HEK293 (cell line): ENCODE measurements around the gene DPYD.

Experiments
- CTCF ChIA-PET: fragments of 350-600 bp; formaldehyde crosslinking; extraction: SDS; loops from one replicate; lab custom pipeline; 2021; ENCODE audit warnings: antibody characterized with exemption; lab: Yijun Ruan, JAX
- POLR2A ChIA-PET: fragments of 300-600 bp; formaldehyde crosslinking; extraction: SDS; loops from one replicate; lab custom pipeline; 2020; ENCODE audit warnings: antibody characterized with exemption, inconsistent platforms; lab: Yijun Ruan, JAX
- H3K27ac ChIP-seq: fragments of 200-500 bp; sonication (Bioruptor generic); 2 replicates; pipeline ENCODE4 v1.5.1; 2014; ENCODE audit warnings: low read depth, low read length, control low read depth, inconsistent platforms; ENCODE audit errors: extremely low read depth
- H3K36me3 ChIP-seq, 2 experiments: fragments of 200-500 bp in 1 of 2; sonication (Bioruptor generic) in 1 of 2; 1 replicate in 1 of 2; 2 replicates in 1 of 2; pipeline ENCODE4 v1.5.1; 2014 to 2017; ENCODE audit warnings: inconsistent platforms in 2 of 2, low read length in 2 of 2; ENCODE audit not compliant: control insufficient read depth in 2 of 2, insufficient read depth in 1 of 2
- H3K4me1 ChIP-seq: fragments of 200-500 bp; sonication (Bioruptor generic); 2 replicates; pipeline ENCODE4 v1.5.1; 2014; ENCODE audit warnings: mild to moderate bottlenecking, low read length, inconsistent platforms; ENCODE audit not compliant: control insufficient read depth, insufficient read depth
- H3K4me3 ChIP-seq: 2 replicates; pipeline ENCODE4 v1.5.1; 2011; ENCODE audit warnings: low read depth, mild to moderate bottlenecking, control low read depth, low read length, moderate library complexity
- H3K9me3 ChIP-seq: fragments of 200-500 bp; sonication (Bioruptor generic); 2 replicates; pipeline ENCODE4 v1.5.1; 2014; ENCODE audit warnings: low read depth, low read length, inconsistent platforms; ENCODE audit not compliant: control insufficient read depth, insufficient read depth
- GLIS2 ChIP-seq: fragments of 450-650 bp; formaldehyde crosslinking; IDR thresholded peaks from 2 replicates; pipeline ENCODE4 v1.5.1; 2016; ENCODE audit warnings: missing biosample characterization, missing genetic modification characterization
- HIC1 ChIP-seq: fragments of 450-650 bp; formaldehyde crosslinking; IDR thresholded peaks from 2 replicates; pipeline ENCODE4 v1.5.1; 2016; ENCODE audit warnings: missing biosample characterization, missing genetic modification characterization
- KLF16 ChIP-seq: fragments of 450-650 bp; formaldehyde crosslinking; IDR thresholded peaks from 2 replicates; pipeline ENCODE4 v1.5.1; 2017; ENCODE audit warnings: missing biosample characterization, missing genetic modification characterization
- PRDM6 ChIP-seq: fragments of 450-650 bp; formaldehyde crosslinking; IDR thresholded peaks from 2 replicates; pipeline ENCODE4 v1.5.1; 2017; ENCODE audit warnings: missing biosample characterization, missing genetic modification characterization
- YY1 ChIP-seq: fragments of 450-650 bp; formaldehyde crosslinking; IDR thresholded peaks from 2 replicates; pipeline ENCODE4 v1.5.1; 2018; ENCODE audit warnings: missing biosample characterization, missing genetic modification characterization
- ZBTB10 ChIP-seq: fragments of 450-650 bp; formaldehyde crosslinking; IDR thresholded peaks from 2 replicates; pipeline ENCODE4 v1.5.1; 2016; ENCODE audit warnings: missing biosample characterization, missing genetic modification characterization
- ZBTB17 ChIP-seq: fragments of 450-650 bp; formaldehyde crosslinking; IDR thresholded peaks from 2 replicates; pipeline ENCODE4 v1.5.1; 2016; ENCODE audit warnings: missing biosample characterization, missing genetic modification characterization
- ZFP37 ChIP-seq: fragments of 450-650 bp; formaldehyde crosslinking; IDR thresholded peaks from 2 replicates; pipeline ENCODE4 v1.5.1; 2016; ENCODE audit warnings: missing biosample characterization, missing genetic modification characterization
- ZNF133 ChIP-seq: fragments of 450-650 bp; formaldehyde crosslinking; IDR thresholded peaks from 2 replicates; pipeline ENCODE4 v1.5.1; 2016; ENCODE audit warnings: missing biosample characterization, missing genetic modification characterization
- ZNF157 ChIP-seq: fragments of 450-650 bp; formaldehyde crosslinking; IDR thresholded peaks from 2 replicates; pipeline ENCODE4 v1.5.1; 2016; ENCODE audit warnings: missing biosample characterization, missing genetic modification characterization
- ZNF184 ChIP-seq: fragments of 450-650 bp; IDR thresholded peaks from 2 replicates; pipeline ENCODE4 v1.5.1; 2018; ENCODE audit warnings: missing biosample characterization, mild to moderate bottlenecking, missing genetic modification characterization
- ZNF223 ChIP-seq: fragments of 450-650 bp; formaldehyde crosslinking; IDR thresholded peaks from 2 replicates; pipeline ENCODE4 v1.5.1; 2016; ENCODE audit warnings: missing biosample characterization, missing genetic modification characterization
- ZNF23 ChIP-seq: fragments of 450-650 bp; formaldehyde crosslinking; IDR thresholded peaks from 2 replicates; pipeline ENCODE4 v1.5.1; 2016; ENCODE audit warnings: missing biosample characterization, missing genetic modification characterization, borderline replicate concordance
- ZNF280C ChIP-seq: fragments of 450-650 bp; formaldehyde crosslinking; IDR thresholded peaks from 2 replicates; pipeline ENCODE4 v1.5.1; 2016; ENCODE audit warnings: missing biosample characterization, missing genetic modification characterization
- ZNF561 ChIP-seq: fragments of 450-650 bp; IDR thresholded peaks from 2 replicates; pipeline ENCODE4 v1.5.1; 2018; ENCODE audit warnings: missing biosample characterization, missing genetic modification characterization, borderline replicate concordance
- ZNF571 ChIP-seq: fragments of 450-650 bp; formaldehyde crosslinking; IDR thresholded peaks from 2 replicates; pipeline ENCODE4 v1.5.0; 2017; ENCODE audit warnings: missing biosample characterization, missing genetic modification characterization
- ZNF596 ChIP-seq: fragments of 450-650 bp; IDR thresholded peaks from 2 replicates; pipeline ENCODE4 v1.5.0; 2018; ENCODE audit warnings: missing biosample characterization, mild to moderate bottlenecking, missing genetic modification characterization, moderate library complexity
- ZNF670 ChIP-seq: fragments of 450-650 bp; formaldehyde crosslinking; IDR thresholded peaks from 2 replicates; pipeline ENCODE4 v1.5.1; 2016; ENCODE audit warnings: missing biosample characterization, missing genetic modification characterization, low read depth
- ZNF692 ChIP-seq: fragments of 450-650 bp; formaldehyde crosslinking; IDR thresholded peaks from 2 replicates; pipeline ENCODE4 v1.5.1; 2016; ENCODE audit warnings: missing biosample characterization, missing genetic modification characterization
- ZNF76 ChIP-seq: fragments of 450-650 bp; formaldehyde crosslinking; IDR thresholded peaks from 2 replicates; pipeline ENCODE4; 2016; ENCODE audit warnings: low read depth, missing biosample characterization, missing genetic modification characterization, borderline replicate concordance
- ZNF768 ChIP-seq: fragments of 450-650 bp; formaldehyde crosslinking; IDR thresholded peaks from 2 replicates; pipeline ENCODE4 v1.5.1; 2018; ENCODE audit warnings: missing biosample characterization, mild to moderate bottlenecking, missing genetic modification characterization

The DPYD gene

GRCh38 chr1:97047421-97047793 is 873.4 kb downstream of the DPYD start (continued):
- TF ChIP-seq ZBTB10 (tag by site-specific recombination): no peak
- no peak for TF ChIP-seq ZNF670 (tag by site-specific recombination)
- no peak for TF ChIP-seq ZFP37 (tag by site-specific recombination)
- TF ChIP-seq ZNF23 (tag by site-specific recombination): no peak

GRCh38 chr1:97046765-97047420 is 873.9 kb downstream of the DPYD start:
- Histone ChIP-seq H3K27ac (no peak overlapping the region), H3K9me3 (no peaks in the 10 kb centered on the region), H3K4me3 (no peak overlapping the region), H3K36me3 (no peaks in the 10 kb centered on the region), H3K4me1 (no peaks in the 10 kb centered on the region)
- POLR2A ChIA-PET: no interaction called here
- CTCF ChIA-PET: interaction anchor here (0.6 to 1.0 kb wide), 3 partner anchors 348 to 668 kb away, joined by 3 to 6 read pairs (median 3); no protein-coding TSS in a partner anchor
- no peak for TF ChIP-seq ZNF596
- TF ChIP-seq YY1: no peak
- no peak for TF ChIP-seq ZNF768 (tag by site-specific recombination)
- TF ChIP-seq KLF16: no peak
- TF ChIP-seq ZBTB17 (tag by site-specific recombination): no peak
- no peak for TF ChIP-seq ZNF561
- no peak for TF ChIP-seq PRDM6 (tag by site-specific recombination)
- no peak for TF ChIP-seq ZNF692 (tag by site-specific recombination)
- no peak for TF ChIP-seq ZNF184 (tag by site-specific recombination)
- TF ChIP-seq ZNF571 (tag by site-specific recombination): no peak
- TF ChIP-seq ZNF133 (tag by site-specific recombination): no peak
- TF ChIP-seq ZNF223 (tag by site-specific recombination): no peak

GRCh38 chr1:97044159-97044760 is 876.6 kb downstream of the DPYD start:
- ChIA-PET POLR2A (no interaction called here), CTCF (no interaction called here)
- Histone ChIP-seq H3K36me3 (no peaks in the 10 kb centered on the region), H3K4me3 (no peak overlapping the region), H3K4me1 (no peaks in the 10 kb centered on the region), H3K27ac (no peak overlapping the region), H3K9me3 (no peaks in the 10 kb centered on the region)
- no peak for TF ChIP-seq ZNF280C (tag by site-specific recombination)
- TF ChIP-seq ZNF76 (tag by site-specific recombination): no peak
- no peak for TF ChIP-seq HIC1 (tag by site-specific recombination)
- no peak for TF ChIP-seq GLIS2 (tag by site-specific recombination)
- no peak for TF ChIP-seq ZNF157 (tag by site-specific recombination)
